Panc1 (cell line): ENCODE data around the gene UROS. TPM values are rescaled to one million over a fixed set of nuclear protein-coding genes. Genes with fewer than 3 reads are reported as not detected.

ENCODE experiments used
- ATAC-seq: fragments of 200-7000 bp; cut with Tn5 transposase; 2 replicates; pipeline ENCODE4 v1.9.1; 2020; ENCODE audit warnings: mild to moderate bottlenecking, moderate library complexity
- BruUV-seq: library from RNA; stranded (reverse); fragments of 400-500 nt; replicated peaks from 2 replicates; lab custom pipeline; 2021; lab: Mats Ljungman, UMichigan
- CTCF ChIA-PET: fragments of 300-600 bp; sonication (Branson Sonifier 250); formaldehyde crosslinking; loops from one replicate; lab custom pipeline; 2022; ENCODE audit warnings: antibody characterized with exemption; lab: Charles Lee
- POLR2A ChIA-PET: fragments of 300-600 bp; sonication (Branson Sonifier 250); formaldehyde crosslinking; loops from one replicate; lab custom pipeline; 2022; ENCODE audit warnings: antibody characterized with exemption; lab: Charles Lee
- DNase-seq: peaks from one replicate; pipeline ENCODE4 v3.0.0-alpha.2; 2010; ENCODE audit warnings: low read depth, low spot score
- H3K27ac ChIP-seq: 2 replicates; pipeline ENCODE4 v1.5.1; 2011; ENCODE audit warnings: mild to moderate bottlenecking, low read length, inconsistent platforms
- H3K27me3 ChIP-seq: fragments of 200-500 bp; sonication (Bioruptor generic); 2 replicates; pipeline ENCODE4 v1.6.0; 2014; ENCODE audit warnings: low read length, inconsistent platforms; ENCODE audit not compliant: control insufficient read depth, insufficient read depth
- H3K36me3 ChIP-seq: fragments of 200-500 bp; sonication (Bioruptor generic); 2 replicates; pipeline ENCODE4 v1.5.1; 2014; ENCODE audit warnings: inconsistent platforms, mild to moderate bottlenecking, low read length, moderate library complexity; ENCODE audit not compliant: control insufficient read depth, insufficient read depth
- H3K4me1 ChIP-seq: 2 replicates; pipeline ENCODE4 v1.5.1; 2011; ENCODE audit warnings: inconsistent platforms, mild to moderate bottlenecking, low read length, moderate library complexity; ENCODE audit not compliant: control insufficient read depth, insufficient read depth
- H3K4me3 ChIP-seq, 2 experiments: 2 replicates each; pipeline ENCODE4 v1.5.1; 2011 to 2012; ENCODE audit warnings: low read depth in 2 of 2, low read length in 2 of 2, mild to moderate bottlenecking in 2 of 2, inconsistent platforms in 1 of 2, moderate library complexity in 1 of 2
- H3K9me3 ChIP-seq: fragments of 200-500 bp; sonication (Bioruptor generic); 2 replicates; pipeline ENCODE4 v1.5.1; 2014; ENCODE audit warnings: low read depth, mild to moderate bottlenecking, inconsistent platforms, low read length, moderate library complexity; ENCODE audit not compliant: control insufficient read depth, insufficient read depth
- CTCF ChIP-seq: fragments of 450-650 bp; IDR thresholded peaks from 2 replicates; pipeline ENCODE4 v1.5.1; 2017; ENCODE audit warnings: mild to moderate bottlenecking
- POLR2AphosphoS5 ChIP-seq: IDR thresholded peaks from 2 replicates; pipeline ENCODE4 v1.6.1; 2012; ENCODE audit warnings: mild to moderate bottlenecking, low read depth, low read length, moderate library complexity
- SIN3A ChIP-seq: IDR thresholded peaks from 2 replicates; pipeline ENCODE4 v1.6.1; 2012; ENCODE audit warnings: low read depth, mild to moderate bottlenecking, low read length, moderate library complexity, borderline replicate concordance; ENCODE audit not compliant: insufficient read depth
- TCF7L2 ChIP-seq: IDR thresholded peaks from 2 replicates; pipeline ENCODE4 v1.6.1; 2011; ENCODE audit warnings: mild to moderate bottlenecking, low read depth, low read length, inconsistent platforms
- in situ Hi-C: cut with HindIII; loops from 2 replicates; pipeline ENCODE4 v1.10.0; 2016; ENCODE audit warnings: low sequenced_read_pairs, low pct_unique_long_range_greater_than_20kb
- intact Hi-C: fragments of 100-400 bp; cut with micrococcal nuclease; formaldehyde crosslinking; loops from one replicate; pipeline ENCODE4 v1.10.0; 2022; ENCODE audit not compliant: unreplicated experiment
- total RNA-seq: library from RNA; stranded (reverse); gene quantifications from one replicate; pipeline ENCODE4 v1.2.1, GENCODE V29; 2021; ENCODE audit not compliant: unreplicated experiment
- TF ChIP-seq, protein P1 (sequence below), 2 experiments: IDR thresholded peaks; 2 replicates each; pipeline ENCODE4 v1.6.1; 2011 to 2012; ENCODE audit warnings: low read depth in 2 of 2, control low read depth in 1 of 2, low read length in 1 of 2, mild to moderate bottlenecking in 1 of 2, moderate library complexity in 1 of 2; ENCODE audit not compliant: insufficient read depth in 1 of 2

The UROS gene
- total RNA-seq, 1 experiment from 2014 or later, result 103 TPM

DNA sequence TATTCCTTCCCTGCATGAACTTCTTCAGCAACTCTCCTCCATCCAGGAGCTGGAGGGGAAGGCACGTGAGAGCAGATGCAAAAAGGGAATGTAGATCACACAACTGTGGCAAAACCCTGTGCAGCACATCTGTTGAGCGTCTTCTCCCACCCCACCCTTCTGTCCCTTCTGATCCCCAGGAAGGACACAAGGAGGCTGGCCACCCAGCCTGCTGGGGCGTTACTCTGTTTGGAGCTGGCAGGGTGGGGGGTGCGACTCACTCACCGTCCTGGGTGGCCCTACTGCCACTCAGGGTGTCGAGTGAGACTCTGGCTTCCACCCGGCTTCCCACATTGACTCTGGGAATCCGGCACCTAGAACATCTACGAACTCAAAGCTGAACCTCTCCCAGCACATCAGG lies 37.3 kb downstream of the UROS start:
- no peak for ATAC-seq
- Histone ChIP-seq H3K27me3 (no peaks in the 10 kb centered on the region), H3K36me3 (no peaks in the 10 kb centered on the region), H3K4me1 (no peaks in the 10 kb centered on the region), H3K9me3 (no peaks in the 10 kb centered on the region), H3K27ac (no peak overlapping the region), H3K4me3 (no peak overlapping the region)
- DNase-seq, result no peak
- BruUV-seq, result no TSS peak
- ChIA-PET POLR2A (no interaction called here), CTCF (no interaction called here)
- in situ Hi-C loops (no loop called here), intact Hi-C loops (no loop called here)
- TF ChIP-seq, protein P1, sequence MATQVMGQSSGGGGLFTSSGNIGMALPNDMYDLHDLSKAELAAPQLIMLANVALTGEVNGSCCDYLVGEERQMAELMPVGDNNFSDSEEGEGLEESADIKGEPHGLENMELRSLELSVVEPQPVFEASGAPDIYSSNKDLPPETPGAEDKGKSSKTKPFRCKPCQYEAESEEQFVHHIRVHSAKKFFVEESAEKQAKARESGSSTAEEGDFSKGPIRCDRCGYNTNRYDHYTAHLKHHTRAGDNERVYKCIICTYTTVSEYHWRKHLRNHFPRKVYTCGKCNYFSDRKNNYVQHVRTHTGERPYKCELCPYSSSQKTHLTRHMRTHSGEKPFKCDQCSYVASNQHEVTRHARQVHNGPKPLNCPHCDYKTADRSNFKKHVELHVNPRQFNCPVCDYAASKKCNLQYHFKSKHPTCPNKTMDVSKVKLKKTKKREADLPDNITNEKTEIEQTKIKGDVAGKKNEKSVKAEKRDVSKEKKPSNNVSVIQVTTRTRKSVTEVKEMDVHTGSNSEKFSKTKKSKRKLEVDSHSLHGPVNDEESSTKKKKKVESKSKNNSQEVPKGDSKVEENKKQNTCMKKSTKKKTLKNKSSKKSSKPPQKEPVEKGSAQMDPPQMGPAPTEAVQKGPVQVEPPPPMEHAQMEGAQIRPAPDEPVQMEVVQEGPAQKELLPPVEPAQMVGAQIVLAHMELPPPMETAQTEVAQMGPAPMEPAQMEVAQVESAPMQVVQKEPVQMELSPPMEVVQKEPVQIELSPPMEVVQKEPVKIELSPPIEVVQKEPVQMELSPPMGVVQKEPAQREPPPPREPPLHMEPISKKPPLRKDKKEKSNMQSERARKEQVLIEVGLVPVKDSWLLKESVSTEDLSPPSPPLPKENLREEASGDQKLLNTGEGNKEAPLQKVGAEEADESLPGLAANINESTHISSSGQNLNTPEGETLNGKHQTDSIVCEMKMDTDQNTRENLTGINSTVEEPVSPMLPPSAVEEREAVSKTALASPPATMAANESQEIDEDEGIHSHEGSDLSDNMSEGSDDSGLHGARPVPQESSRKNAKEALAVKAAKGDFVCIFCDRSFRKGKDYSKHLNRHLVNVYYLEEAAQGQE (IDR thresholded peaks at IDR 0.05; ENCODE audit: insufficient read depth in 1 of 2, low read depth in 2 of 2, low read length in 1 of 2), result no peak
- TF ChIP-seq TCF7L2 (no peak), SIN3A (no peak), CTCF (no peak), POLR2AphosphoS5 (no peak)

DNA sequence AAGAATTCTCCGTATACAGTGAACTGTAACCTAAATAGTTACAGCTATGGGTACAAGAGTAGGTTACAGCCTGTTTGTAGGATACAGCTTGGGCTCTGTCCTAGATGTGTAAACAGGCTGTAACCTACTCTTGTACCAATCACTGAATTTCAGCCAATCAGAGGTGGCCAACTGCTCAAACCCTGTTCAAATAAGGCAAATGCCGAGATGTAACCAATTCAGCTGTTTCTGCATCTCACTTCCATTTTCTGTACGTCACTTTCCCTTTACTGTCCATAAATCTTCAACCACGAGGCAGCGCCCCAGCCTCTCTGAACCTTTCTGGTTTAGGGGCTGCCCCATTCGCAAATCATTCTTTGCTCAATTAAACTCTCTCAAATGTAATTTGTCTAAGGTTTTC lies 39.1 kb downstream of the UROS start:
- CTCF ChIA-PET, result no interaction called here
- POLR2A ChIA-PET, result interaction anchor here (0.7 kb wide), 1 partner anchor 52 kb away, joined by 3 read pairs; no protein-coding TSS in a partner anchor
- H3K27ac ChIP-seq, result no peak overlapping the region
- no peaks in the 10 kb centered on the region for H3K9me3 ChIP-seq
- no peak for DNase-seq
- no TSS peak for BruUV-seq
- in situ Hi-C loops, result no loop called here
- H3K36me3 ChIP-seq, result no peaks in the 10 kb centered on the region
- H3K4me3 ChIP-seq, result no peak overlapping the region
- ATAC-seq, result no peak
- intact Hi-C loops, result no loop called here
- H3K4me1 ChIP-seq, result no peaks in the 10 kb centered on the region
- TF ChIP-seq, protein P1 (IDR thresholded peaks at IDR 0.05; ENCODE audit: insufficient read depth in 1 of 2, low read depth in 2 of 2, low read length in 1 of 2), result no peak
- TF ChIP-seq TCF7L2 (no peak), SIN3A (no peak), CTCF (no peak), POLR2AphosphoS5 (no peak)
- H3K27me3 ChIP-seq, result no peaks in the 10 kb centered on the region
